Measurements from ENCODE around the gene CRHR2.

The CRHR2 gene

GRCh38 chr7:30694218-30694745 is 12.0 kb upstream of the CRHR2 start:
- no peak for TF ChIP-seq CTCF (IDR thresholded peaks at IDR 0.05; ENCODE audit: low read depth, low read length, missing control alignments)
- DNase-seq (ENCODE audit: low read depth), result no peak
- no peak overlapping the region for H3K4me3 ChIP-seq (ENCODE audit: low read depth, low read length)
- in situ Hi-C loops (cut with HindIII; ENCODE audit: low sequenced_read_pairs), result no loop called here

- TF ChIP-seq CTCF (IDR thresholded peaks at IDR 0.05; ENCODE audit: low read depth, low read length, missing control alignments), result no peak
- in situ Hi-C loops (cut with HindIII; ENCODE audit: low sequenced_read_pairs), result no loop called here
- no peak overlapping the region for H3K4me3 ChIP-seq (ENCODE audit: low read depth, low read length)
- DNase-seq (ENCODE audit: low read depth), result no peak
These were observed 10.6 kb upstream of the CRHR2 start for GRCh38 chr7:30692882-30693281.

DNA sequence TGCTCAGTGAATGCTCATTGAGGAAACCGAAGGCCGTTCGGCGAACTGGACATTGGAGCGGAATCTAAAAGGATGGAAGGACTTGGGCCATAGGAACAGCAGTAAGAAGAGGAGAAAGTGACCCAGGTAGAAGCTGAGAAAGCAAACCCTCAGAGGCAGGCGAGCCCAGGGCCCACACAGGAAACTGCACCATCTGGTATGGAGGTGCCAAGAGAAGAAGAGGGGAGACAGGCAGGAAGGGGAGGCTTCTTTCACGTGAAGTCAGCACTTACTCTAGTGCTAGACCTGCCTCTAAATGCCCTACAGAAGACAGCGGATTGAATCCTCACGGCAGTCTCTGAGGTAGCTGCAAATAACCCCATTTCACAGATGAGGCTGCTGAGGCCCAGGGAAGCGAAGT is 10.2 kb upstream of the CRHR2 start:
- TF ChIP-seq CTCF (IDR thresholded peaks at IDR 0.05; ENCODE audit: low read depth, low read length, missing control alignments), result no peak
- in situ Hi-C loops (cut with HindIII; ENCODE audit: low sequenced_read_pairs), result no loop called here
- DNase-seq (ENCODE audit: low read depth), result no peak
- H3K4me3 ChIP-seq (ENCODE audit: low read depth, low read length), result no peak overlapping the region

GRCh38 chr7:30690011-30690410 is 7.8 kb upstream of the CRHR2 start:
- no peak for TF ChIP-seq CTCF (IDR thresholded peaks at IDR 0.05; ENCODE audit: low read depth, low read length, missing control alignments)
- no peak overlapping the region for H3K4me3 ChIP-seq (ENCODE audit: low read depth, low read length)
- in situ Hi-C loops (cut with HindIII; ENCODE audit: low sequenced_read_pairs), result no loop called here
- DNase-seq (ENCODE audit: low read depth), result no peak

DNA sequence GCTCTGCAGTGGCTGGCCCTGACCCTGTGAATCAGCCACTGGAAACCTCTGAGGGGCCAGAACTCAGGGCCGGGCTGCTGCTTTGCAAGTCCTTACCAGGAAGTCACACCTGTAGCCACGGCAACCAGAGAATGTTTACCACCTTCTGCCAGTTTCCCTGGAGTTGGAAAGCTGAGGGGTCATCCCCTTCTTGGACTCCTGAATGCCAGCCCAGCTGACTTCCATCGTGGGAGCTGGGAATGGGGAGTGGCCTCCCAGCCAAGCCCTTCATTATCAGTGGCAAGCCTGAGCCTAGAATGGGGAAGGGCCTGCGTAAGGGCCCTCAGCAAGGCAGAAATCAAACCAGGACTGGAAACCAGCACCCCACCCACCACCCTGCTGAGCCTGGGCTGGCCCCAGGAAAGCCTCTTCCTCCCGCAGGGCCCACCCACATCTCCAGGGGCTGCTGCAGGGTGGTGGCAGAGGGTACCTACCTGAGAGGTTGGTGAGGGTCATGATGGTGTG is 6.5 kb upstream of the CRHR2 start:
- no peak for TF ChIP-seq CTCF (IDR thresholded peaks at IDR 0.05; ENCODE audit: low read depth, low read length, missing control alignments)
- DNase-seq (ENCODE audit: low read depth), result no peak
- in situ Hi-C loops (cut with HindIII; ENCODE audit: low sequenced_read_pairs), result no loop called here
- no peak overlapping the region for H3K4me3 ChIP-seq (ENCODE audit: low read depth, low read length)

DNA sequence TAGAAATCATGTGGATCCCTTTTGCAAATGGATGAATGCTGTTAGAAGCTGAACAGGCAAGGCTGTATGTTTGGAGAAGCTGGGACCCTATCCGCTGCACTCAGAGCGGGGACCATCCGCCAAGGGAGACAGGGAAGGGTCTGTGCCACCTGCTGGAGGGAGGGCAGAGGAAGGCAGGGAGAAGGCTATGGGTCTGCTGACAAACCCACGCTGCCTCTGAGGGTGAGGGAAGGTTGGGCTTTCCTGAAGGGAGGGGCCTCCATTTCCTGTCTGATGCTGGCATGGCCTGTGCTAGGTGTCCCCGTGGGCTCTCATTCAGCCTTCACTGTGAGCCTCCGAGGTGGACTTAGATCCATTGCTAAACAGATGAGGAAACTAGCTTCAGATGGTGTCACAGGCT is 5.3 kb upstream of the CRHR2 start:
- in situ Hi-C loops (cut with HindIII; ENCODE audit: low sequenced_read_pairs), result no loop called here
- H3K4me3 ChIP-seq (ENCODE audit: low read depth, low read length), result no peak overlapping the region
- TF ChIP-seq CTCF (IDR thresholded peaks at IDR 0.05; ENCODE audit: low read depth, low read length, missing control alignments), result no peak
- DNase-seq (ENCODE audit: low read depth), result no peak

Measured in astrocyte of the cerebellum (primary cell).